ENCODE results near the gene TMEM72.

DNA sequence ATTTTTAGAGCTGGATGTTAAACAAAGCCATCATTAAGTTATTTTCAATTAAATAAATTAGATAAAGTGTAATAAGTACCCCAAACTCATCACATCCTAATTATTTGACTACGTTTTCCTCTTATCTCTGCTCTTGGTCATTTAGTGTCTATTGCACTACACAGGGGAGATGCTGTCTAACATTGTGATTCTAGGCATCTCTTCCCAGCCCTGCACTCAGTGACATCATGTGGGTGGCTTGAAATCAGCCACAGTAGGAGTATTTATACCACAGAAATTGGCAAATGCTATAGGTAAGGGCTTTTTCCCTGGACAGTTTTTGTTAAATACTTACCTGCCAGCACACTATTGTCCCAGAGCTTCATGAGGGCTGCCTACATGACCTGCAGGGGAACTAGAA lies 21.3 kb upstream of the TMEM72 start:
- TF ChIP-seq, protein P1, sequence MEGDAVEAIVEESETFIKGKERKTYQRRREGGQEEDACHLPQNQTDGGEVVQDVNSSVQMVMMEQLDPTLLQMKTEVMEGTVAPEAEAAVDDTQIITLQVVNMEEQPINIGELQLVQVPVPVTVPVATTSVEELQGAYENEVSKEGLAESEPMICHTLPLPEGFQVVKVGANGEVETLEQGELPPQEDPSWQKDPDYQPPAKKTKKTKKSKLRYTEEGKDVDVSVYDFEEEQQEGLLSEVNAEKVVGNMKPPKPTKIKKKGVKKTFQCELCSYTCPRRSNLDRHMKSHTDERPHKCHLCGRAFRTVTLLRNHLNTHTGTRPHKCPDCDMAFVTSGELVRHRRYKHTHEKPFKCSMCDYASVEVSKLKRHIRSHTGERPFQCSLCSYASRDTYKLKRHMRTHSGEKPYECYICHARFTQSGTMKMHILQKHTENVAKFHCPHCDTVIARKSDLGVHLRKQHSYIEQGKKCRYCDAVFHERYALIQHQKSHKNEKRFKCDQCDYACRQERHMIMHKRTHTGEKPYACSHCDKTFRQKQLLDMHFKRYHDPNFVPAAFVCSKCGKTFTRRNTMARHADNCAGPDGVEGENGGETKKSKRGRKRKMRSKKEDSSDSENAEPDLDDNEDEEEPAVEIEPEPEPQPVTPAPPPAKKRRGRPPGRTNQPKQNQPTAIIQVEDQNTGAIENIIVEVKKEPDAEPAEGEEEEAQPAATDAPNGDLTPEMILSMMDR (IDR thresholded peaks at IDR 0.05): no peak
- TF ChIP-seq POLR2A (IDR thresholded peaks at IDR 0.05): no peak

Data from lower leg skin (tissue), 3 donors.